Measurements from ENCODE around the gene ABCB8.
"Not testable (repeated sequence)": the region's sequence is repeated elsewhere in the genome, so short reads cannot be mapped to it uniquely, and the experiment has no call there.

The ABCB8 gene

GRCh38 chr7:151015967-151016366 is 12.3 kb upstream of the ABCB8 start:
- DNase-seq = no peak

- DNase-seq = no peak
These were observed 11.7 kb upstream of the ABCB8 start for GRCh38 chr7:151016505-151016904.

GRCh38 chr7:151016942-151017341 is 11.3 kb upstream of the ABCB8 start:
- peak; percentile 8 for DNase-seq

- no peak for DNase-seq
These were observed 10.8 kb upstream of the ABCB8 start for GRCh38 chr7:151017370-151017952.

GRCh38 chr7:151017953-151018420 is 10.3 kb upstream of the ABCB8 start:
- peak; percentile 70 for DNase-seq

- no peak for DNase-seq
These were observed 9.7 kb upstream of the ABCB8 start for GRCh38 chr7:151018421-151019129.

GRCh38 chr7:151019130-151019447 is 9.2 kb upstream of the ABCB8 start:
- no peak for DNase-seq

- DNase-seq = no peak
These were observed 8.0 kb upstream of the ABCB8 start for GRCh38 chr7:151020231-151020630.

- DNase-seq = no peak
These were observed 5.0 kb upstream of the ABCB8 start for GRCh38 chr7:151023232-151023631.

- no peak for DNase-seq
These were observed 3.7 kb upstream of the ABCB8 start, which contains the start of gene ATG9B for GRCh38 chr7:151024435-151025056. Gene ATG9B (minus strand): TSS chr7:151024494. CDS start chr7:151024423, 71 bp downstream.

- DNase-seq = no peak
These were observed 2.2 kb upstream of the ABCB8 start for GRCh38 chr7:151025924-151026671.

GRCh38 chr7:151026771-151027727 is 1.2 kb upstream of the ABCB8 start:
- DNase-seq = not testable (repeated sequence)

GRCh38 chr7:151027728-151028130 is 521 bp upstream of the ABCB8 start:
- DNase-seq = not testable (repeated sequence)

GRCh38 chr7:151028948-151029501 is 775 bp downstream of the ABCB8 start:
- no peak for DNase-seq

- DNase-seq = no peak
These were observed 2.8 kb downstream of the ABCB8 start for GRCh38 chr7:151031011-151031410.

- DNase-seq = no peak
These were observed 5.0 kb downstream of the ABCB8 start for GRCh38 chr7:151032936-151033863.

GRCh38 chr7:151033864-151034249 is 5.6 kb downstream of the ABCB8 start:
- no peak for DNase-seq

GRCh38 chr7:151034312-151035025 is 6.2 kb downstream of the ABCB8 start:
- DNase-seq = no peak

GRCh38 chr7:151035026-151035717 is 6.9 kb downstream of the ABCB8 start:
- DNase-seq = no peak

Data from effector CD8-positive, alpha-beta T cell (primary cell).